HEK293 (cell line): Measurements from ENCODE around the gene NAT10.

Source experiments
- PRDM10 ChIP-seq: fragments of 450-650 bp; formaldehyde crosslinking; IDR thresholded peaks from 2 replicates; pipeline ENCODE4 v1.5.1; 2016; ENCODE audit warnings: missing biosample characterization, missing genetic modification characterization
- SALL2 ChIP-seq: fragments of 450-650 bp; formaldehyde crosslinking; IDR thresholded peaks from 2 replicates; pipeline ENCODE4 v1.5.0; 2017; ENCODE audit warnings: missing biosample characterization, mild to moderate bottlenecking, missing genetic modification characterization, borderline replicate concordance
- SCRT2 ChIP-seq: fragments of 450-650 bp; formaldehyde crosslinking; IDR thresholded peaks from 2 replicates; pipeline ENCODE4 v1.5.1; 2016; ENCODE audit warnings: missing biosample characterization, missing genetic modification characterization
- TCF7L2 ChIP-seq: IDR thresholded peaks from 2 replicates; pipeline ENCODE4 v1.6.1; 2011; ENCODE audit warnings: low read depth, mild to moderate bottlenecking, inconsistent platforms, low read length, moderate library complexity, borderline replicate concordance
- TF ChIP-seq, protein P1 (sequence below): fragments of 450-650 bp; formaldehyde crosslinking; IDR thresholded peaks from 2 replicates; pipeline ENCODE4 v1.5.1; 2016; ENCODE audit warnings: missing biosample characterization, missing genetic modification characterization
- TF ChIP-seq, protein P2 (sequence below): fragments of 450-650 bp; formaldehyde crosslinking; IDR thresholded peaks from 2 replicates; pipeline ENCODE4 v1.5.1; 2016; ENCODE audit warnings: missing biosample characterization, missing genetic modification characterization
- TF ChIP-seq, protein P3 (sequence below): fragments of 450-650 bp; formaldehyde crosslinking; IDR thresholded peaks from 2 replicates; pipeline ENCODE4 v1.5.1; 2016; ENCODE audit warnings: missing biosample characterization, missing genetic modification characterization
- TF ChIP-seq, protein P4 (sequence below): fragments of 450-650 bp; formaldehyde crosslinking; IDR thresholded peaks from 2 replicates; pipeline ENCODE4 v1.5.1; 2016; ENCODE audit warnings: missing biosample characterization, missing genetic modification characterization

GRCh38 chr11:34132261-34132965, 27.0 kb downstream of the NAT10 start:
- TF ChIP-seq SCRT2 (no peak), PRDM10 (tag by site-specific recombination) (no peak), SALL2 (tag by site-specific recombination) (no peak), TCF7L2 (no peak)
- TF ChIP-seq, protein P1, sequence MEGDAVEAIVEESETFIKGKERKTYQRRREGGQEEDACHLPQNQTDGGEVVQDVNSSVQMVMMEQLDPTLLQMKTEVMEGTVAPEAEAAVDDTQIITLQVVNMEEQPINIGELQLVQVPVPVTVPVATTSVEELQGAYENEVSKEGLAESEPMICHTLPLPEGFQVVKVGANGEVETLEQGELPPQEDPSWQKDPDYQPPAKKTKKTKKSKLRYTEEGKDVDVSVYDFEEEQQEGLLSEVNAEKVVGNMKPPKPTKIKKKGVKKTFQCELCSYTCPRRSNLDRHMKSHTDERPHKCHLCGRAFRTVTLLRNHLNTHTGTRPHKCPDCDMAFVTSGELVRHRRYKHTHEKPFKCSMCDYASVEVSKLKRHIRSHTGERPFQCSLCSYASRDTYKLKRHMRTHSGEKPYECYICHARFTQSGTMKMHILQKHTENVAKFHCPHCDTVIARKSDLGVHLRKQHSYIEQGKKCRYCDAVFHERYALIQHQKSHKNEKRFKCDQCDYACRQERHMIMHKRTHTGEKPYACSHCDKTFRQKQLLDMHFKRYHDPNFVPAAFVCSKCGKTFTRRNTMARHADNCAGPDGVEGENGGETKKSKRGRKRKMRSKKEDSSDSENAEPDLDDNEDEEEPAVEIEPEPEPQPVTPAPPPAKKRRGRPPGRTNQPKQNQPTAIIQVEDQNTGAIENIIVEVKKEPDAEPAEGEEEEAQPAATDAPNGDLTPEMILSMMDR (tag by site-specific recombination), result no peak
- TF ChIP-seq, protein P2, sequence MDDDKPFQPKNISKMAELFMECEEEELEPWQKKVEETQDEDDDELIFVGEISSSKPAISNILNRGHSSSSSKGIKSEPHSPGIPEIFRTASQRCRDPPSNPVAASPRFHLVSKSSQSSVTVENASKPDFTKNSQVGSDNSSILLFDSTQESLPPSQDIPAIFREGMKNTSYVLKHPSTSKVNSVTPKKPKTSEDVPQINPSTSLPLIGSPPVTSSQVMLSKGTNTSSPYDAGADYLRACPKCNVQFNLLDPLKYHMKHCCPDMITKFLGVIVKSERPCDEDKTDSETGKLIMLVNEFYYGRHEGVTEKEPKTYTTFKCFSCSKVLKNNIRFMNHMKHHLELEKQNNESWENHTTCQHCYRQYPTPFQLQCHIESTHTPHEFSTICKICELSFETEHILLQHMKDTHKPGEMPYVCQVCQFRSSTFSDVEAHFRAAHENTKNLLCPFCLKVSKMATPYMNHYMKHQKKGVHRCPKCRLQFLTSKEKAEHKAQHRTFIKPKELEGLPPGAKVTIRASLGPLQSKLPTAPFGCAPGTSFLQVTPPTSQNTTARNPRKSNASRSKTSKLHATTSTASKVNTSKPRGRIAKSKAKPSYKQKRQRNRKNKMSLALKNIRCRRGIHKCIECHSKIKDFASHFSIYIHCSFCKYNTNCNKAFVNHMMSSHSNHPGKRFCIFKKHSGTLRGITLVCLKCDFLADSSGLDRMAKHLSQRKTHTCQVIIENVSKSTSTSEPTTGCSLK, result no peak
- TF ChIP-seq, protein P3, sequence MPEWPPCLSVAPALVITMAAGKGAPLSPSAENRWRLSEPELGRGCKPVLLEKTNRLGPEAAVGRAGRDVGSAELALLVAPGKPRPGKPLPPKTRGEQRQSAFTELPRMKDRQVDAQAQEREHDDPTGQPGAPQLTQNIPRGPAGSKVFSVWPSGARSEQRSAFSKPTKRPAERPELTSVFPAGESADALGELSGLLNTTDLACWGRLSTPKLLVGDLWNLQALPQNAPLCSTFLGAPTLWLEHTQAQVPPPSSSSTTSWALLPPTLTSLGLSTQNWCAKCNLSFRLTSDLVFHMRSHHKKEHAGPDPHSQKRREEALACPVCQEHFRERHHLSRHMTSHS (tag by site-specific recombination), result no peak
- TF ChIP-seq, protein P4, sequence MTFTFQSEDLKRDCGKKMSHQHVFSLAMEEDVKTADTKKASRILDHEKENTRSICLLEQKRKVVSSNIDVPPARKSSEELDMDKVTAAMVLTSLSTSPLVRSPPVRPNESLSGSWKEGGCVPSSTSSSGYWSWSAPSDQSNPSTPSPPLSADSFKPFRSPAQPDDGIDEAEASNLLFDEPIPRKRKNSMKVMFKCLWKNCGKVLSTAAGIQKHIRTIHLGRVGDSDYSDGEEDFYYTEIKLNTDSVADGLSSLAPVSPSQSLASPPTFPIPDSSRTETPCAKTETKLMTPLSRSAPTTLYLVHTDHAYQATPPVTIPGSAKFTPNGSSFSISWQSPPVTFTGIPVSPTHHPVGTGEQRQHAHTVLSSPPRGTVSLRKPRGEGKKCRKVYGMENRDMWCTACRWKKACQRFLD (tag by site-specific recombination), result no peak
